Measurements from ENCODE around the gene SAFB2. TPM values are rescaled to one million over a fixed set of nuclear protein-coding genes. Genes with fewer than 3 reads are reported as not detected.

Gene SAFB2
- total RNA-seq, 4 donors from 2014 or later, result 22.9 to 105 (median 28.8) TPM

- no peaks in the 10 kb centered on the region for H3K27me3 ChIP-seq
- peaks cover 75% of the 10 kb centered on the region for H3K4me1 ChIP-seq
- 1% methylated on average over 20 of the region's 20 CpGs for WGBS
- no peaks in the 10 kb centered on the region for H3K9me3 ChIP-seq
- H3K27ac ChIP-seq, result peak overlapping the region; percentile 94
- no peak for TF ChIP-seq EP300 (IDR thresholded peaks at IDR 0.05)
- no peak for TF ChIP-seq POLR2AphosphoS5 (IDR thresholded peaks at IDR 0.05)
- TF ChIP-seq, protein P1, sequence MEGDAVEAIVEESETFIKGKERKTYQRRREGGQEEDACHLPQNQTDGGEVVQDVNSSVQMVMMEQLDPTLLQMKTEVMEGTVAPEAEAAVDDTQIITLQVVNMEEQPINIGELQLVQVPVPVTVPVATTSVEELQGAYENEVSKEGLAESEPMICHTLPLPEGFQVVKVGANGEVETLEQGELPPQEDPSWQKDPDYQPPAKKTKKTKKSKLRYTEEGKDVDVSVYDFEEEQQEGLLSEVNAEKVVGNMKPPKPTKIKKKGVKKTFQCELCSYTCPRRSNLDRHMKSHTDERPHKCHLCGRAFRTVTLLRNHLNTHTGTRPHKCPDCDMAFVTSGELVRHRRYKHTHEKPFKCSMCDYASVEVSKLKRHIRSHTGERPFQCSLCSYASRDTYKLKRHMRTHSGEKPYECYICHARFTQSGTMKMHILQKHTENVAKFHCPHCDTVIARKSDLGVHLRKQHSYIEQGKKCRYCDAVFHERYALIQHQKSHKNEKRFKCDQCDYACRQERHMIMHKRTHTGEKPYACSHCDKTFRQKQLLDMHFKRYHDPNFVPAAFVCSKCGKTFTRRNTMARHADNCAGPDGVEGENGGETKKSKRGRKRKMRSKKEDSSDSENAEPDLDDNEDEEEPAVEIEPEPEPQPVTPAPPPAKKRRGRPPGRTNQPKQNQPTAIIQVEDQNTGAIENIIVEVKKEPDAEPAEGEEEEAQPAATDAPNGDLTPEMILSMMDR (IDR thresholded peaks at IDR 0.05), result no peak
- no peak for TF ChIP-seq POLR2A (IDR thresholded peaks at IDR 0.05)
- no peak for DNase-seq (ENCODE audit: low spot score in 2 of 2)
- H3K36me3 ChIP-seq, result peaks cover 37% of the 10 kb centered on the region
- H3K4me3 ChIP-seq, result peak overlapping the region; percentile 87
These were observed 1.6 kb upstream of the SAFB2 start for GRCh38 chr19:5624018-5624663.

GRCh38 chr19:5623397-5624017 lies 931 bp upstream of the SAFB2 start:
- peak in 1 of 2 donors; percentile 71 for DNase-seq (ENCODE audit: low spot score in 2 of 2)
- TF ChIP-seq EP300 (IDR thresholded peaks at IDR 0.05) (no peak), POLR2AphosphoS5 (IDR thresholded peaks at IDR 0.05) (no peak), POLR2A (IDR thresholded peaks at IDR 0.05) (no peak)
- TF ChIP-seq, protein P1 (IDR thresholded peaks at IDR 0.05), result no peak
- Histone ChIP-seq H3K27me3 (no peaks in the 10 kb centered on the region), H3K9me3 (no peaks in the 10 kb centered on the region), H3K27ac (peak overlapping the region; percentile 94), H3K36me3 (peaks cover 35% of the 10 kb centered on the region), H3K4me3 (peak overlapping the region; percentile 87), H3K4me1 (peaks cover 73% of the 10 kb centered on the region)
- WGBS, result 0% methylated on average over 27 of the region's 50 CpGs

DNA sequence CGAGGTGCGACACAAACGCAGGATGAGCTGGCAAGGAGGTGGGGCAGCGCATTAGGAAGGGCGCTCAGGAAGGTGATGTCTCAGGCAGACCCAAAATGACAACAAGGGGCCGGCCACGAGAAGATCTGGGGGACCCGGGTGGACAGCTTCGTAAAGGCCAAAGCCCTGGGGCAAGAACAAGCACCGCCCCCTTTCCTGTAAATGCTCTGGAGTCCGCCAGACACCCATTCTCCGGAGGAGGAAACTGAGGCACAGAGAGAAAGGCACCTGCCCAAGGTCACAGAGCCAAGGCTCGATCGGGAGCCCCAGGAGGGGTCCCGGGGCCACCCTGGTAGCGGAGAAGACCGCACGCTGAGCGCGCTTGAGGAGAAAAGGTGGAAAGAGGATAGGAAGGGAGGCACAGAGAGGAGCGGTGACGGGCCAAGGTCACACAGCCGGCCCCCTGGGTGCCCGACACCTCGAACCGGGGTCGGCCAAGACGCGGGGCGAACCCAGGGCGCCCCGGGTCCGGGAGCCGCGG lies 571 bp downstream of the SAFB2 start:
- H3K27ac ChIP-seq, result peak overlapping the region; percentile 94
- 0% methylated on average over 28 of the region's 35 CpGs for WGBS
- peaks cover 58% of the 10 kb centered on the region for H3K4me1 ChIP-seq

GRCh38 chr19:5621311-5621944 lies 1.1 kb downstream of the SAFB2 start:
- DNase-seq (ENCODE audit: low spot score in 2 of 2), result no peak
- Histone ChIP-seq H3K9me3 (no peaks in the 10 kb centered on the region), H3K36me3 (peaks cover 32% of the 10 kb centered on the region), H3K4me1 (peaks cover 55% of the 10 kb centered on the region), H3K27me3 (no peaks in the 10 kb centered on the region), H3K27ac (peak overlapping the region; percentile 94), H3K4me3 (peak overlapping the region; percentile 87)
- TF ChIP-seq EP300 (IDR thresholded peaks at IDR 0.05) (no peak), POLR2A (IDR thresholded peaks at IDR 0.05) (no peak), POLR2AphosphoS5 (IDR thresholded peaks at IDR 0.05) (no peak)
- TF ChIP-seq, protein P1 (IDR thresholded peaks at IDR 0.05), result no peak
- 21% methylated on average over 9 of the region's 14 CpGs for WGBS

More for the DNA sequence above, 571 bp downstream of the SAFB2 start:
- DNase-seq (ENCODE audit: low spot score in 2 of 2), result peak in 1 of 2 donors; percentile 77
- TF ChIP-seq POLR2A (IDR thresholded peaks at IDR 0.05) (no peak), EP300 (IDR thresholded peaks at IDR 0.05) (no peak), POLR2AphosphoS5 (IDR thresholded peaks at IDR 0.05) (no peak)
- TF ChIP-seq, protein P1 (IDR thresholded peaks at IDR 0.05), result no peak
- Histone ChIP-seq H3K9me3 (no peaks in the 10 kb centered on the region), H3K4me3 (peak overlapping the region; percentile 87), H3K36me3 (peaks cover 34% of the 10 kb centered on the region), H3K27me3 (no peaks in the 10 kb centered on the region)

DNA sequence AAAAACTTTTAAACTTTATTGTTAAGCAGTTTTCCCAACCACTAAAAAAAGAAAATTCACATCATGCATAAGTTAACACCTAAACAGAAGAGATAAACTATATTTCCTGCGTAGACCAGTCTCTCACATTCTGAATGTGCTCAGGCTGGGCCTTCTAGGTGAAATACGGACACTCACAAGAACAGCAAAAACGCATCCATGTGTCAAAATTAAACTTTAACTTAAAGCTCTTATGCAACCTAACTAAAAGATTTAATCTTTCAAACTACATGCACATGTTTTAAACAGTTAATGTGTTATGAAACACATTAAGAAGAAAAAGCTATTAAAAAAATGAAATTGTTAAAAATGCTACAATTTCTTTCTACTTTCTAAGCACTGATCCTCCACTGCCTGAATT lies 2.6 kb downstream of the SAFB2 start:
- no peak overlapping the region for H3K4me3 ChIP-seq
- no peak for DNase-seq (ENCODE audit: low spot score in 2 of 2)

More for the DNA sequence above, 2.6 kb downstream of the SAFB2 start:
- no peaks in the 10 kb centered on the region for H3K9me3 ChIP-seq
- no peaks in the 10 kb centered on the region for H3K27me3 ChIP-seq
- TF ChIP-seq EP300 (IDR thresholded peaks at IDR 0.05), result no peak
- TF ChIP-seq POLR2A (IDR thresholded peaks at IDR 0.05), result no peak
- TF ChIP-seq, protein P1 (IDR thresholded peaks at IDR 0.05), result no peak
- TF ChIP-seq POLR2AphosphoS5 (IDR thresholded peaks at IDR 0.05), result no peak
- H3K27ac ChIP-seq, result no peak overlapping the region
- peaks cover 42% of the 10 kb centered on the region for H3K4me1 ChIP-seq
- peaks cover 40% of the 10 kb centered on the region for H3K36me3 ChIP-seq
- WGBS, result 77% methylated on average over 3 of the region's 3 CpGs
